SHP77 (cell line): ENCODE results near the gene CLEC18C.
"Not testable (repeated sequence)": the region's sequence is repeated elsewhere in the genome, so short reads cannot be mapped to it uniquely, and the experiment has no call there.

Experiments
- DNase-seq, 2 experiments: peaks; one replicate each; lab custom pipeline; 2025; lab: John Stamatoyannopoulos, UW

Gene CLEC18C

DNA sequence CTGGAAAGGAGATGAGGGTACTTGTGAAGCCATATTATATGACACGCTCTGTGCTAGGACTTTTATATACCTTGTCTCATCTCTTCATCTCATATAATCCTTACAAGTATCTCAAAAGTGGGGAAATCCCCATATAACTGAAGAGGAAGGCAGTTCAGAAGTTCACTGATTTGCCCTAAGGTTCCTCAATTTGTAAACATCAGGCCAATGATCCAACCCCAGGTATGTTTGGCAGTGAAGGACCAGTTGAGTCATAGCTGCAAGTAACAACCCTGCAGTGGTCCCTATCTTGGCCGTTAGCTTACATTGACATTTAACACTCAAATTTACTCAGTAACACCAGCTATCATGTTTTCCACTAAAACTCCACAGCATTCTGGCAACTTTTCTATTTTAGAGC, 45.0 kb downstream of the CLEC18C start:
- not testable (repeated sequence) for DNase-seq

DNA sequence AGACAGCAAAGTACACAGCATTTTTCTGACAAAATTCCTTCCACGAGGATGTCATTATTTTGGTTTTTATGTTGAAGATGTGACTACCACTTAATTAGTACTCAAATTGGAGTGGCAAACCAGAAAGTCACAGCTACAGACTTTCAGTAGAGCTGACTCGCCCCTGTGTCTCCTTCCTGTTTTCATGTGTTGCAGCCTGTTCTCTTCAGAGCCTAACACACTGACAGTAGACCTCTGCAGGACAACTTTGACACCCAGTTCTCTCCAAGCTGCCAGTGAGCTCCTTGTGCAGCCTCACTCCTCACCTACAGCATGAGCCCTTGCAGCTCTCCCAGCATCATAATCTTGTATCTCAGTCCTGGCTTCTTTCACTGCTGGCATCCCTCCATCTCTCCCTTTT, 49.0 kb downstream of the CLEC18C start:
- DNase-seq = not testable (repeated sequence)

- not testable (repeated sequence) for DNase-seq
These were observed 49.6 kb downstream of the CLEC18C start for GRCh38 chr16:70223216-70223615.

DNA sequence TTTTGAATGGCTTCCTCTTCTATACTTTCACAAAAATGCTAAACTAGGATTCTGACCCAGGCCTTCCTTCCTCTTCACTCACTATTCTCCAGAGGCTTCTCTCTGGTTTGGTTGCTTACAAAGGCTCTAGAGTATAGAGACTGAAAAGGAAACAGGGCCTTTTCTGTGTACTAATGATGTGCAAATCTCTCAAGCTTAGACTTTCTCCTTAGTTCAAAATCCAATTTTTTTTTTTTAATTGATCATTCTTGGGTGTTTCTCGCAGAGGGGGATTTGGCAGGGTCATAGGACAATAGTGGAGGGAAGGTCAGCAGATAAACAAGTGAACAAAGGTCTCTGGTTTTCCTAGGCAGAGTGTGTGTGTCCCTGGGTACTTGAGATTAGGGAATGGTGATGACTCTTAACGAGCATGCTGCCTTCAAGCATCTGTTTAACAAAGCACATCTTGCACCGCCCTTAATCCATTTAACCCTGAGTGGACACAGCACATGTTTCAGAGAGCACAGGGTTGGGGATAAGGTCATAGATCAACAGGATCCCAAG, 50.5 kb downstream of the CLEC18C start:
- DNase-seq = not testable (repeated sequence)

- DNase-seq = not testable (repeated sequence)
These were observed 51.1 kb downstream of the CLEC18C start for GRCh38 chr16:70224645-70225044.

DNA sequence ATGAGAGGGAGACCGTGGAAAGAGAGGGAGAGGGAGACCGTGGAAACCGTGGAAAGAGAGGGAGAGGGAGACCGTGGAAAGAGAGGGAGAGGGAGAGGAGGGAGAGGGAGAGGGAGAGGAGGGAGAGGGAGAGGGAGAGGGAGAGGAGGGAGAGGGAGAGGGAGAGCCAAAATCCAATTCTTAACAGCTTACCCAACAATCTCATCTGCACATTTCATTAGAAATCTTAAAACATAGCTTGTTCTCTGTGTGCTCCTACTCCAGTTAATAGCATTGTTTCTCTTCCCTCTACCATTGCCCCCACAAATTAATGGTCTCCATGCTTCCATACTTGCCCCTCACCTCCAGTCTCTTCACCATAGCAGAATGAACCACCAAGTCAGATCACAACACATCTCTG, 51.8 kb downstream of the CLEC18C start:
- DNase-seq = not testable (repeated sequence)

DNA sequence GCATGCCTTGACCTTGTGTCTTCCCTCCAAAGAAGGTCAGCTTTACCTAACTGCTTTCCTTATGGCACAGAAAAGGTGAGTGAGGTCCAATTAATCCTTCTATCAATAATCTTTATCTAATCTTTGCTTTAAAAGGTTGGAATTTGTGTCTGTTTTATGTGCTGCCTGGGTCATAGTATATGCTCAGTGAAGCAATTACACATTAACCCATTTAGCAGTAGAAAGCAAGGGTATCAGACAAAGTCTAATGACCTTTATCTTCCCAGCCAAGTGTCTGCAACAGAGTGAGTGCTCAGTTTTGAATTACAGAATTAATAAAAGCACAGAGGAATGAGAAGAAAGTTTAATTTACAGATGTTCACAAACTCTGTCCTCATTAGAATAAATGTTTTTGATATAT, 52.4 kb downstream of the CLEC18C start:
- not testable (repeated sequence) for DNase-seq

GRCh38 chr16:70231831-70232230, 58.2 kb downstream of the CLEC18C start:
- DNase-seq = not testable (repeated sequence)
